ENCODE measurements around the gene PTPN5. TPM values are rescaled to one million over a fixed set of nuclear protein-coding genes. Genes with fewer than 3 reads are reported as not detected.
A peak's percentile ranks its signal among the peaks of the same experiment; 100 is the strongest.

Gene PTPN5
- polyA plus RNA-seq, 4 donors = 0.22 to 1.6 TPM; not detected in 2

- 2 to 5% (median 2%) methylated on average over 40 to 46 of the region's 46 CpGs for WGBS, 3 donors
- no peaks in the 10 kb centered on the region for H3K9me3 ChIP-seq (ENCODE audit: control insufficient read depth in 2 of 2, insufficient read depth in 1 of 2, low read depth in 1 of 2, low read length in 1 of 2)
- DNase-seq (peak in 1 of 2 donors; percentile 72), FAIRE-seq (no peak)
- H3K27me3 ChIP-seq (ENCODE audit: control insufficient read depth in 3 of 3, insufficient read depth in 3 of 3, low read length in 3 of 3) = peaks cover 0 to 2% (median 0%) of the 10 kb centered on the region in 3 donors
- peaks cover 0 to 8% (median 0%) of the 10 kb centered on the region in 3 donors for H3K36me3 ChIP-seq (ENCODE audit: control insufficient read depth in 3 of 3, insufficient read depth in 2 of 3, low read depth in 1 of 3, low read length in 3 of 3)
- peak overlapping the region in 2 of 3 donors; percentile 41 to 61 for H3K27ac ChIP-seq (ENCODE audit: low read depth in 1 of 3, low read length in 2 of 3)
- H3K4me3 ChIP-seq (ENCODE audit: low read depth in 1 of 3, low read length in 3 of 3) = peak overlapping the region; percentile 28 to 54 (median 44)
- H3K4me1 ChIP-seq (ENCODE audit: control insufficient read depth in 3 of 3, insufficient read depth in 2 of 3, low read depth in 1 of 3, low read length in 2 of 3) = peaks cover 0 to 9% (median 4%) of the 10 kb centered on the region in 3 donors
Measured at GRCh38 chr11:18705651-18706281, 85.8 kb downstream of the PTPN5 start.

- FAIRE-seq = no peak
- no peak overlapping the region for H3K27ac ChIP-seq (ENCODE audit: low read depth in 1 of 3, low read length in 2 of 3)
- DNase-seq = peak in 1 of 2 donors; percentile 10
- peaks cover 0 to 9% (median 4%) of the 10 kb centered on the region in 3 donors for H3K4me1 ChIP-seq (ENCODE audit: control insufficient read depth in 3 of 3, insufficient read depth in 2 of 3, low read depth in 1 of 3, low read length in 2 of 3)
- H3K27me3 ChIP-seq (ENCODE audit: control insufficient read depth in 3 of 3, insufficient read depth in 3 of 3, low read length in 3 of 3) = peaks cover 0 to 13% (median 0%) of the 10 kb centered on the region in 3 donors
- peaks cover 0 to 8% (median 0%) of the 10 kb centered on the region in 3 donors for H3K36me3 ChIP-seq (ENCODE audit: control insufficient read depth in 3 of 3, insufficient read depth in 2 of 3, low read depth in 1 of 3, low read length in 3 of 3)
- 19 to 46% (median 24%) methylated on average over 1 of the region's 1 CpG for WGBS, 3 donors
- no peak overlapping the region for H3K4me3 ChIP-seq (ENCODE audit: low read depth in 1 of 3, low read length in 3 of 3)
- no peaks in the 10 kb centered on the region for H3K9me3 ChIP-seq (ENCODE audit: control insufficient read depth in 2 of 2, insufficient read depth in 1 of 2, low read depth in 1 of 2, low read length in 1 of 2)
Measured at GRCh38 chr11:18704698-18705097, 86.9 kb downstream of the PTPN5 start.

- H3K27ac ChIP-seq (ENCODE audit: low read depth in 1 of 3, low read length in 2 of 3) = no peak overlapping the region
- WGBS, 3 donors = 76 to 90% (median 85%) methylated on average over 5 of the region's 5 CpGs
Measured at GRCh38 chr11:18704045-18704645, 87.5 kb downstream of the PTPN5 start.

GRCh38 chr11:18703001-18703763, 88.4 kb downstream of the PTPN5 start:
- WGBS, 3 donors = 53 to 97% (median 84%) methylated on average over 2 of the region's 2 CpGs
- H3K9me3 ChIP-seq (ENCODE audit: control insufficient read depth in 2 of 2, insufficient read depth in 1 of 2, low read depth in 1 of 2, low read length in 1 of 2) = no peaks in the 10 kb centered on the region
- H3K4me1 ChIP-seq (ENCODE audit: control insufficient read depth in 3 of 3, insufficient read depth in 2 of 3, low read depth in 1 of 3, low read length in 2 of 3) = peaks cover 0 to 9% (median 4%) of the 10 kb centered on the region in 3 donors
- H3K36me3 ChIP-seq (ENCODE audit: control insufficient read depth in 3 of 3, insufficient read depth in 2 of 3, low read depth in 1 of 3, low read length in 3 of 3) = peaks cover 0 to 8% (median 0%) of the 10 kb centered on the region in 3 donors
- no peak overlapping the region for H3K4me3 ChIP-seq (ENCODE audit: low read depth in 1 of 3, low read length in 3 of 3)
- no peak overlapping the region for H3K27ac ChIP-seq (ENCODE audit: low read depth in 1 of 3, low read length in 2 of 3)
- peaks cover 0 to 19% (median 0%) of the 10 kb centered on the region in 3 donors for H3K27me3 ChIP-seq (ENCODE audit: control insufficient read depth in 3 of 3, insufficient read depth in 3 of 3, low read length in 3 of 3)
- FAIRE-seq = no peak
- DNase-seq = no peak

More at GRCh38 chr11:18704045-18704645, 87.5 kb downstream of the PTPN5 start:
- DNase-seq (no peak), FAIRE-seq (no peak)
- Histone ChIP-seq H3K27me3 (ENCODE audit: control insufficient read depth in 3 of 3, insufficient read depth in 3 of 3, low read length in 3 of 3) (peaks cover 0 to 19% (median 0%) of the 10 kb centered on the region in 3 donors), H3K9me3 (ENCODE audit: control insufficient read depth in 2 of 2, insufficient read depth in 1 of 2, low read depth in 1 of 2, low read length in 1 of 2) (no peaks in the 10 kb centered on the region), H3K4me3 (ENCODE audit: low read depth in 1 of 3, low read length in 3 of 3) (no peak overlapping the region), H3K4me1 (ENCODE audit: control insufficient read depth in 3 of 3, insufficient read depth in 2 of 3, low read depth in 1 of 3, low read length in 2 of 3) (peaks cover 0 to 9% (median 4%) of the 10 kb centered on the region in 3 donors), H3K36me3 (ENCODE audit: control insufficient read depth in 3 of 3, insufficient read depth in 2 of 3, low read depth in 1 of 3, low read length in 3 of 3) (peaks cover 0 to 8% (median 0%) of the 10 kb centered on the region in 3 donors)

GRCh38 chr11:18701614-18702216, 89.9 kb downstream of the PTPN5 start:
- Histone ChIP-seq H3K4me3 (ENCODE audit: low read depth in 1 of 3, low read length in 3 of 3) (no peak overlapping the region), H3K9me3 (ENCODE audit: control insufficient read depth in 2 of 2, insufficient read depth in 1 of 2, low read depth in 1 of 2, low read length in 1 of 2) (no peaks in the 10 kb centered on the region), H3K4me1 (ENCODE audit: control insufficient read depth in 3 of 3, insufficient read depth in 2 of 3, low read depth in 1 of 3, low read length in 2 of 3) (peaks cover 0 to 9% (median 4%) of the 10 kb centered on the region in 3 donors), H3K27me3 (ENCODE audit: control insufficient read depth in 3 of 3, insufficient read depth in 3 of 3, low read length in 3 of 3) (peaks cover 0 to 30% (median 0%) of the 10 kb centered on the region in 3 donors), H3K36me3 (ENCODE audit: control insufficient read depth in 3 of 3, insufficient read depth in 2 of 3, low read depth in 1 of 3, low read length in 3 of 3) (peaks cover 0 to 8% (median 0%) of the 10 kb centered on the region in 3 donors), H3K27ac (ENCODE audit: low read depth in 1 of 3, low read length in 2 of 3) (no peak overlapping the region)
- 90 to 94% (median 91%) methylated on average over 17 of the region's 17 CpGs for WGBS, 3 donors
- DNase-seq (no peak), FAIRE-seq (no peak)

GRCh38 chr11:18700872-18701271, 90.7 kb downstream of the PTPN5 start:
- H3K27me3 ChIP-seq (ENCODE audit: control insufficient read depth in 3 of 3, insufficient read depth in 3 of 3, low read length in 3 of 3) = peaks cover 0 to 30% (median 0%) of the 10 kb centered on the region in 3 donors
- no peak overlapping the region for H3K27ac ChIP-seq (ENCODE audit: low read depth in 1 of 3, low read length in 2 of 3)
- FAIRE-seq = no peak
- peaks cover 0 to 9% (median 4%) of the 10 kb centered on the region in 3 donors for H3K4me1 ChIP-seq (ENCODE audit: control insufficient read depth in 3 of 3, insufficient read depth in 2 of 3, low read depth in 1 of 3, low read length in 2 of 3)
- H3K9me3 ChIP-seq (ENCODE audit: control insufficient read depth in 2 of 2, insufficient read depth in 1 of 2, low read depth in 1 of 2, low read length in 1 of 2) = no peaks in the 10 kb centered on the region
- peaks cover 0 to 8% (median 0%) of the 10 kb centered on the region in 3 donors for H3K36me3 ChIP-seq (ENCODE audit: control insufficient read depth in 3 of 3, insufficient read depth in 2 of 3, low read depth in 1 of 3, low read length in 3 of 3)
- 81 to 91% (median 91%) methylated on average over 7 of the region's 7 CpGs for WGBS, 3 donors
- no peak overlapping the region for H3K4me3 ChIP-seq (ENCODE audit: low read depth in 1 of 3, low read length in 3 of 3)
- DNase-seq = no peak

GRCh38 chr11:18700375-18700774, 91.2 kb downstream of the PTPN5 start:
- peaks cover 0 to 30% (median 0%) of the 10 kb centered on the region in 3 donors for H3K27me3 ChIP-seq (ENCODE audit: control insufficient read depth in 3 of 3, insufficient read depth in 3 of 3, low read length in 3 of 3)
- peaks cover 0 to 4% (median 2%) of the 10 kb centered on the region in 3 donors for H3K4me1 ChIP-seq (ENCODE audit: control insufficient read depth in 3 of 3, insufficient read depth in 2 of 3, low read depth in 1 of 3, low read length in 2 of 3)
- no peaks in the 10 kb centered on the region for H3K9me3 ChIP-seq (ENCODE audit: control insufficient read depth in 2 of 2, insufficient read depth in 1 of 2, low read depth in 1 of 2, low read length in 1 of 2)
- DNase-seq = peak in 1 of 2 donors; percentile 10
- FAIRE-seq = no peak
- H3K4me3 ChIP-seq (ENCODE audit: low read depth in 1 of 3, low read length in 3 of 3) = no peak overlapping the region
- H3K36me3 ChIP-seq (ENCODE audit: control insufficient read depth in 3 of 3, insufficient read depth in 2 of 3, low read depth in 1 of 3, low read length in 3 of 3) = peaks cover 0 to 8% (median 0%) of the 10 kb centered on the region in 3 donors
- WGBS, 3 donors = 8 to 27% (median 17%) methylated on average over 1 of the region's 1 CpG
- H3K27ac ChIP-seq (ENCODE audit: low read depth in 1 of 3, low read length in 2 of 3) = no peak overlapping the region

- peak overlapping the region in 1 of 3 donors; percentile 72 for H3K27ac ChIP-seq (ENCODE audit: low read depth in 1 of 3, low read length in 2 of 3)
- FAIRE-seq (no peak), DNase-seq (peak in 1 of 2 donors; percentile 9)
- peaks cover 0 to 30% (median 0%) of the 10 kb centered on the region in 3 donors for H3K27me3 ChIP-seq (ENCODE audit: control insufficient read depth in 3 of 3, insufficient read depth in 3 of 3, low read length in 3 of 3)
- WGBS, 3 donors = 56 to 65% (median 56%) methylated on average over 3 of the region's 3 CpGs
- peaks cover 0 to 8% (median 0%) of the 10 kb centered on the region in 3 donors for H3K36me3 ChIP-seq (ENCODE audit: control insufficient read depth in 3 of 3, insufficient read depth in 2 of 3, low read depth in 1 of 3, low read length in 3 of 3)
- no peaks in the 10 kb centered on the region for H3K4me1 ChIP-seq (ENCODE audit: control insufficient read depth in 3 of 3, insufficient read depth in 2 of 3, low read depth in 1 of 3, low read length in 2 of 3)
- H3K9me3 ChIP-seq (ENCODE audit: control insufficient read depth in 2 of 2, insufficient read depth in 1 of 2, low read depth in 1 of 2, low read length in 1 of 2) = no peaks in the 10 kb centered on the region
- no peak overlapping the region for H3K4me3 ChIP-seq (ENCODE audit: low read depth in 1 of 3, low read length in 3 of 3)
Measured at GRCh38 chr11:18699848-18700261, 91.7 kb downstream of the PTPN5 start.
